Adipocyte (in vitro differentiated cells): ENCODE results near the gene PTTG1.

ENCODE experiments used
- DNase-seq: peaks from one replicate; pipeline ENCODE4 v3.0.0-alpha.2; 2015; ENCODE audit warnings: low read depth
- H3K27me3 ChIP-seq: replicated peaks from 2 replicates; pipeline ENCODE4 v1.7.0; 2013; ENCODE audit warnings: mild to moderate bottlenecking, low read length, moderate library complexity; ENCODE audit not compliant: control insufficient read depth, insufficient read depth
- H3K36me3 ChIP-seq: 2 replicates; pipeline ENCODE4 v1.7.0; 2013; ENCODE audit warnings: low read length, mild to moderate bottlenecking, moderate library complexity; ENCODE audit not compliant: control insufficient read depth, insufficient read depth, severe bottlenecking
- H3K4me1 ChIP-seq: 2 replicates; pipeline ENCODE4 v1.7.0; 2013; ENCODE audit warnings: mild to moderate bottlenecking, low read length, moderate library complexity; ENCODE audit not compliant: control insufficient read depth, insufficient read depth
- H3K4me3 ChIP-seq: 2 replicates; pipeline ENCODE4 v1.7.0; 2013; ENCODE audit warnings: mild to moderate bottlenecking, low read length, moderate library complexity
- H3K9ac ChIP-seq: 2 replicates; pipeline ENCODE4 v1.7.0; 2013; ENCODE audit warnings: mild to moderate bottlenecking, low read length, moderate library complexity
- H3K9me3 ChIP-seq: 2 replicates; pipeline ENCODE4 v1.7.0; 2013; ENCODE audit warnings: mild to moderate bottlenecking, low read length, moderate library complexity; ENCODE audit not compliant: control insufficient read depth

PTTG1 gene

DNA sequence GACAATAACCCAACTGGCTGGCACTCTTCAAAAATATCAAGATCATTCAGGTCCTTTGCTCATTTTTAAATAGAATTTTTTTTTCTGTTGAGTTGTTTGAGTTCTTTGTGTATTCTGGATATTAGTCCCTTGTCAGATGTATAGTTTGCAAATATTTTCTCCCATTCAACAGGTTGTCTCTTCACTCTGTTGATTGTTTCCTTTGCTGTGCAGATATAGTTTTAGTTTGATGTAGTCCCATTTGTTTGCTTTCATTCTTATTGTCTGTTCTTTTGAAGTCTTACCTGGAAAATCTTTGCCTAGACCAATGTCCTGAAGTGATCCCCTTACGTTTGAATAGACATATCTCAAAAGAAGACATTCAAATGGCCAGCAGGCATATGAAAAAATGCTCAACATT is 22.8 kb downstream of the PTTG1 start:
- Histone ChIP-seq H3K36me3 (no peaks in the 10 kb centered on the region), H3K9ac (no peak overlapping the region), H3K4me3 (no peak overlapping the region), H3K27me3 (no peaks in the 10 kb centered on the region), H3K4me1 (no peaks in the 10 kb centered on the region), H3K9me3 (no peaks in the 10 kb centered on the region)
- no peak for DNase-seq

DNA sequence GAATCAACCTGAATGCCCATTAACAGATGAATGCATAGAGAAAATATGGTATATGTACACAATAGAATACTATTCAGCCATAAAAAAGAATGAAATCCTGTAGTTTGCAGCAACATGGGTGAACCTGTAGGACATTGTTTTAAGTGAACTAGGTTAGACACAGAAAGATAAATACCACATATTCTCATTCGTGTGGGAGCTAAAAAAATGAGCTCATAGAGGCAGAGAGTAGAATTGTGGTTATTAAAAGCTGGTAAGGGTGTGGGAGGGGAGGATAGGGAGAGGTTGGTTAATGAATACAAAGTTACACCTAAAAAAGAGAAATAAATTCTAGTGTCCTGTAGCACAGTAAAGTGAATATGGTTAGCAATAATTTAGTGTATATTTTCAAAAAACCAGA is 23.5 kb downstream of the PTTG1 start:
- no peak for DNase-seq
- H3K36me3 ChIP-seq = no peaks in the 10 kb centered on the region
- H3K27me3 ChIP-seq = no peaks in the 10 kb centered on the region
- H3K9ac ChIP-seq = no peak overlapping the region
- no peaks in the 10 kb centered on the region for H3K9me3 ChIP-seq
- no peak overlapping the region for H3K4me3 ChIP-seq
- H3K4me1 ChIP-seq = no peaks in the 10 kb centered on the region

DNA sequence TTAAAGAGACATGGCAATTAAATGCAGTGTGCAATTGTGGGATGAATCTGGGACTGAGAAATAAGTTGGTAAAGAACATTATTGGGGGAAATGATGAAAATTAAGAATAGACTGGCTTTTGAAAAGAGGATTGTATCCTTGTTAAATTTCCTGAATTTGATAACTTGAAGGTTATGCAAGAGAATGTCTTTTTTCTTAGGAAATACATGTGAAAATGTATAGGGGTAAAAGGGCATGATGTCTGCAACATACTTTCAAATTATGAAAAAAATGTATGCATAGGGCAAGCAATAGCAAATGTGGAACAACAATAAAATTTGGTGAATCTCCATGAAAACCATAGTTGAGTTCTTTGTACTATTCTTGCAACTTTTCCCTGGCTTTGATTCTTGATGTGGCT is 24.1 kb downstream of the PTTG1 start:
- no peaks in the 10 kb centered on the region for H3K36me3 ChIP-seq
- no peak overlapping the region for H3K9ac ChIP-seq
- H3K4me3 ChIP-seq = no peak overlapping the region
- DNase-seq = no peak
- H3K4me1 ChIP-seq = no peaks in the 10 kb centered on the region
- H3K27me3 ChIP-seq = no peaks in the 10 kb centered on the region
- H3K9me3 ChIP-seq = no peaks in the 10 kb centered on the region

DNA sequence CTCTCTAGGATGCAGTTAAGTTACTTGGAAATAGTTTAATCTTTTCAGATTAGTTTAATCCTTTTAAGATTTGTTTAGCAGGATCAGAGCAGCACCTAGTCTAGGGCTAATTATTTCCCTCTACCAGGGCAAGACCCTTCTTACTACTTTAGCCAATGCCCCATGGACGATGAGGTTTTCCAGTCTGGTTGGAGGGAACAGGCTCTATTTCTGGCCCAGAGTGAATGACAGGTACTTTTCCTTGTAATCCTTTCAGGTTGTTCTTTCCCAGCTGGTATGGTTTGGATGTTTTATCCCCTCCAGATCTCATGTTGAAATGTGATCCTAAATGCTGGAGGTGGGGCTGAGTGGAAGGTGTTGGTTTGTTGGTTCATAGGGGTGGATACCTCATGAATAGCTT is 27.2 kb downstream of the PTTG1 start:
- Histone ChIP-seq H3K27me3 (no peaks in the 10 kb centered on the region), H3K4me1 (peaks cover 4% of the 10 kb centered on the region), H3K9me3 (no peaks in the 10 kb centered on the region), H3K9ac (no peak overlapping the region), H3K36me3 (no peaks in the 10 kb centered on the region), H3K4me3 (no peak overlapping the region)
- DNase-seq = no peak

DNA sequence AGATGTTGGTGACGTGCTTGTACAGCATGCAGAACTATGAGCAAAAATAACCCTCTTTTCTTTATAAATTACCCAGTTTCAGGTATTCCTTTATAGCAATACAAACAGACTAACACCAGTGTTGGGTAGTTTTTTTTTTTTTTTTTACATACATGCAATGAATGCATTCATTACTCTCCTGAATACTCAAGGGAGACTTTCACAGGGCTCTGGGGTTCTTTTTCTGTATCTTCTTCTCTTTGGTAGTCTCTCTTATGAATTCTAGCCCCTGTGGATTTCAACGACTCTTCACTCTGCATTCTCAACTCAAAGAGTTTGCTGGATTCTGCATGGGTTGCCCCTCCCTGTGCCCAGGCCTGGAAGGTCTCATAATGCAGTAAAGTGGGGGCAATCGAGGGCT is 27.8 kb downstream of the PTTG1 start:
- H3K4me3 ChIP-seq = no peak overlapping the region
- no peaks in the 10 kb centered on the region for H3K9me3 ChIP-seq
- H3K4me1 ChIP-seq = peaks cover 4% of the 10 kb centered on the region
- no peak overlapping the region for H3K9ac ChIP-seq
- no peak for DNase-seq
- H3K27me3 ChIP-seq = no peaks in the 10 kb centered on the region
- no peaks in the 10 kb centered on the region for H3K36me3 ChIP-seq

DNA sequence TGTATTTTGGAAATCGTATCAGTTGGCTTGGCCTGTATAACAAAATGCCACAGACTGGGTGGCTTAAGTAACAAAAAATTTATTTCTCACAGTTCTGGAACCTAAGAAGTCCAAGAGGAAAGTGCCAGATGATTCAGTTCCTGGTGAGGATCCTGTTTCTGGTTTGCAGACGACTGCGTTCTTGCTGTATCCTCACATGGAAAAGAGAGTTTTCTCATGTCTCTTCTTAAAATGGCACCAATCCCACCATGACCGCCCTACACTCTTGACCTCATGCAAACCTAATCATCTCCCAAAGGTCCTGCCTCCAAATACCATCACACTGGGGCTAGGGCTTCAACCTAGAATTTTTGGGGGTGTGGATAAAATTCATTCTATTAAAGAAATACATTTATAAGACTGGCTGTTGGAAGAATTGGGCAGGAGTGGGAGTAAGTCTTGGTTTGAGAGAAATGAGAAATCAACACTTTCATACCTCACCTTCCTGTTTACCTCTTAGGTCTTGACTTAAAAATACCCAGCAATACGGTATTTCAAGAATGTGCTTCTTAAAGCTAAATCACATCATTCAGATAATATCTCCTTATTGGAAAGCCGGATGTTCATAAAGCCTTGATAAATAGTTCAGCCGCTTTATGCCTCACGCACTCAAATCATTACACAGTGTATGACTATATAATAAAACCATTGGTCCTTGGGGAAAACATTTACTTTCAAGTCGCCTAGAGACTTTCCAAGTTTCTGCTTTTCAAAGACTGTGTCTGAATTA is 28.7 kb downstream of the PTTG1 start:
- Histone ChIP-seq H3K4me1 (peaks cover 4% of the 10 kb centered on the region), H3K27me3 (no peaks in the 10 kb centered on the region), H3K9ac (no peak overlapping the region), H3K4me3 (no peak overlapping the region), H3K9me3 (no peaks in the 10 kb centered on the region), H3K36me3 (no peaks in the 10 kb centered on the region)
- no peak for DNase-seq

DNA sequence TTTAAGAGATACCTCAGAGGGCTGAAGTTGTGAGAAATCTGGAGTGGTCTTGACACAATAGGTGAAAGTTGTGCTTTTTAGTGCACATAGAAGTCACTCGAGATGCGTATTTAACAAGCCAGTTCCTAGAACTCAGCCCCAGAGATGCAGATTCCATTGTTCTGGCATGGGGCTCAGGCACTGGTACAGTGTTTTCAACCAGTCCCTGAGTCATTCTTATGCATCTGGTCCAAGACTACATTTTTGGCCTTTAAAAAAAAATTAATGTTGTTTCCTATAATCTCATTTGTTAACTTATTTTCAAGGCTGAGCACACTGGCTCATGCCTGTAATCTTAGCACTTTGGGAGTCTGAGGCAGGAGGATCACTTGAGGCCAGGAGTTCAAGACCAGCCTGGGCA is 29.6 kb downstream of the PTTG1 start:
- Histone ChIP-seq H3K9me3 (no peaks in the 10 kb centered on the region), H3K4me1 (peaks cover 4% of the 10 kb centered on the region), H3K4me3 (no peak overlapping the region), H3K36me3 (no peaks in the 10 kb centered on the region), H3K27me3 (peaks cover 3% of the 10 kb centered on the region), H3K9ac (no peak overlapping the region)
- no peak for DNase-seq

DNA sequence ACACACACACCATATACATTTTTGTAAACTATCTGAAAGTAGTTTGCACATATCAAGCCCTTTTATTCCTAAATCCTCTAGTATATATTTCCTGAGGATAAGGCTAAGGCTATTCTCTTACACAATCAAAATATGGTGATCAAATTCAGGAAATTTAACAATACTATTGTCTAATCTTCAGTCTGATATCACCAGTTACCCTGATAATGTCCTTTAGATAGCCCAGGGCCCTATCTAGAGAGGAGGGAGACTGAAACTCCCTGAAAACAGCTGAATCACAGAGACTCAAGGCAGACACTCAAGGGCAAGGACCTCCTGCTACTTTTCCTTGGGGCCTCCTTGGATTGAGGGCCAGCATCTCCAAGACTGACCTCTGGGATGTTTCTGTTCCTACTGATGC is 30.4 kb downstream of the PTTG1 start:
- Histone ChIP-seq H3K9me3 (no peaks in the 10 kb centered on the region), H3K4me1 (peaks cover 4% of the 10 kb centered on the region), H3K9ac (no peak overlapping the region), H3K4me3 (no peak overlapping the region), H3K27me3 (peaks cover 3% of the 10 kb centered on the region), H3K36me3 (no peaks in the 10 kb centered on the region)
- DNase-seq = no peak

DNA sequence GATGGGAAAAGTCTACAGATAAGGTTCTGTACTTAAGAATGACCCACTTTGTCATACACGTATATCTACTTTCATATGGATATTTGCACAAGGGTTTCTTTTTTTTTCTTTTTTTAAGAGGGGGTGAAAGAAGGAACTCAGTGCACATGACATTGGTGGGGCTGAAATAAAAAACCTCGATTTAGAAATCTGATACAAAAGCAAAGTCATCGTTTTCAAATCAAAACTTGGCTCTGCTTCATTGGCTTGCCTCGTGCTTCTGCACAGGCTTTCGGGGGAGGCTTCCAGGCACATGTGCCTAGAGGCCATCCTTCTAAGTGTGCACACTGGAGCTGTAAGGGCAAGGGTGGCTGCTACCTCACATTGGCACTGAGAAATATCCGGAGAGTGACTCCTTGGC is 31.1 kb downstream of the PTTG1 start:
- Histone ChIP-seq H3K36me3 (no peaks in the 10 kb centered on the region), H3K27me3 (peaks cover 3% of the 10 kb centered on the region), H3K9me3 (no peaks in the 10 kb centered on the region), H3K4me1 (peaks cover 4% of the 10 kb centered on the region), H3K4me3 (no peak overlapping the region), H3K9ac (no peak overlapping the region)
- DNase-seq = no peak

DNA sequence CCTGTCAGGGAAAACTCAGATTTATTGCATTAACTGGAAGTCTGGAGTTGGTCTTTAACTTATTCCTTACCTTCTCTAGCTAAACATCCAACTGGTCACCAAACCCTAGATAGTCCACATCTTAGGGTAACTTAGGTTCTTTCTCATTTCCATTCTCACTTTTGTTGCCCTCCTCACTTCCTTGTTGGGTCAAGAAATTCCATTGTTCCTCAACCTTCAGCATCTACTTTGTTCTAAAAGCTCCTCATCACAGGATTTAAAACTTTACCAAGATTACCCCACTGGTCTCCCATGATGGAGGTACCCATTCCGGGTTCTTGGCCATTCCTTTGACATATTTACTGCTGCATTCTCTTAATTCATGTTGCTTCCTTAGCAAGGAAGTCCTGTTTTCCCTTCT is 32.1 kb downstream of the PTTG1 start:
- H3K4me3 ChIP-seq = no peak overlapping the region
- peaks cover 4% of the 10 kb centered on the region for H3K4me1 ChIP-seq
- no peak for DNase-seq
- no peaks in the 10 kb centered on the region for H3K36me3 ChIP-seq
- H3K27me3 ChIP-seq = peaks cover 3% of the 10 kb centered on the region
- H3K9ac ChIP-seq = no peak overlapping the region
- H3K9me3 ChIP-seq = no peaks in the 10 kb centered on the region

DNA sequence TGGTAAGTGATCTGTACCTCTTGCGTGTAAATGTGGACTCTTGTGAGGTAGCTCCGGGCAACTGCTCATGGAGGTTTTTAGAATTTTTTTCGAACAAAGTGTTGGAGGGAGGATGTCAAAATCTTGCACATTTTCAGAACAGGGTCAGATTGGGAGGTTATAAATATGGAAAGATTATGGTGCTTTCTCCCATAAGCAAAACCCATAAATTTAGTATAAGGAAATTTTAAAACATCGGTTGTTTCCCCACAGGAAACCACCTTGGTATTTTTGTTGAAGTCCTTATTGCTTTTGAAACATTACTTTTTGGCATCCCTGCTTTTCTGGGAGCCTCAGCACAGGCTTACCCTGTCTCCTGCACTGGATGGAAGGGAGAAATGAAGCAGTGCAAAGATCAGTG is 33.9 kb downstream of the PTTG1 start:
- H3K4me3 ChIP-seq = no peak overlapping the region
- H3K9ac ChIP-seq = no peak overlapping the region
- no peaks in the 10 kb centered on the region for H3K36me3 ChIP-seq
- H3K27me3 ChIP-seq = peaks cover 3% of the 10 kb centered on the region
- no peaks in the 10 kb centered on the region for H3K9me3 ChIP-seq
- H3K4me1 ChIP-seq = peaks cover 4% of the 10 kb centered on the region
- DNase-seq = no peak
